Breast epithelium (tissue), 4 donors: ENCODE measurements around the gene KRTAP4-4. TPM values are rescaled to one million over a fixed set of nuclear protein-coding genes. Genes with fewer than 3 reads are reported as not detected.

ENCODE experiments used
- DNase-seq, 2 donors: peaks; one replicate each; pipeline ENCODE4 v3.0.0-alpha.2; 2019; ENCODE audit warnings: low spot score in 2 of 2
- H3K27ac ChIP-seq, 2 donors: fragments of 200-600 bp; sonication (generic) in 1 of 2; one replicate each; pipeline ENCODE4 v1.5.1; 2016 to 2019; ENCODE audit warnings: mild to moderate bottlenecking in 1 of 2
- H3K27me3 ChIP-seq, 2 donors: fragments of 200-600 bp; sonication (generic) in 1 of 2; one replicate each; pipeline versions ENCODE4 v1.5.1 to v1.6.0; 2017 to 2019; ENCODE audit warnings: control low read depth in 1 of 2, mild to moderate bottlenecking in 1 of 2
- H3K36me3 ChIP-seq: fragments of 200-600 bp; one replicate; pipeline ENCODE4 v1.5.1; 2019
- H3K4me1 ChIP-seq, 2 donors: fragments of 200-600 bp; sonication (generic); one replicate each; pipeline ENCODE4 v1.5.1; 2016 to 2019; ENCODE audit warnings: control low read depth in 1 of 2
- H3K4me3 ChIP-seq, 3 donors: fragments of 200-600 bp; sonication (generic); 1 replicate in 2 of 3; 2 replicates in 1 of 3; pipeline ENCODE4 v1.5.1; 2016 to 2019; ENCODE audit warnings: mild to moderate bottlenecking in 3 of 3, moderate library complexity in 2 of 3
- H3K9me3 ChIP-seq, 2 donors: fragments of 200-600 bp; sonication (generic) in 1 of 2; one replicate each; pipeline ENCODE4 v1.5.1; 2016 to 2019; ENCODE audit warnings: control low read depth in 1 of 2
- CTCF ChIP-seq, 3 donors: fragments of 450-650 bp; IDR thresholded peaks; one replicate each; pipeline ENCODE4 v1.5.1; 2016 to 2017; ENCODE audit warnings: antibody characterized with exemption in 3 of 3, mild to moderate bottlenecking in 3 of 3, moderate library complexity in 3 of 3
- POLR2A ChIP-seq: fragments of 450-650 bp; IDR thresholded peaks from one replicate; pipeline ENCODE4 v1.6.1; 2016; ENCODE audit warnings: antibody characterized with exemption, mild to moderate bottlenecking, moderate library complexity
- POLR2AphosphoS5 ChIP-seq, 3 donors: sonication (generic); formaldehyde crosslinking; IDR thresholded peaks; one replicate each; pipeline ENCODE4 v1.6.1; 2017; ENCODE audit warnings: antibody characterized with exemption in 3 of 3
- intact Hi-C: fragments of 100-400 bp; cut with DNase I; formaldehyde crosslinking; loops from one replicate; pipeline ENCODE4 v1.15.1; 2023; ENCODE audit warnings: low total_unique reads
- total RNA-seq, 3 donors: library from RNA; depleted of rRNA; stranded (reverse); fragments of >200 nt; gene quantifications; one replicate each; pipeline ENCODE4 v1.1.0, GENCODE V29; 2016

The KRTAP4-4 gene
- total RNA-seq, 3 donors from 2014 or later, result not detected

GRCh38 chr17:41133880-41134735 is 26.4 kb downstream of the KRTAP4-4 start:
- H3K27ac ChIP-seq, result no peak overlapping the region
- TF ChIP-seq POLR2AphosphoS5 (IDR thresholded peaks at IDR 0.05) (no peak), POLR2A (no peak), CTCF (IDR thresholded peaks at IDR 0.05) (no peak)
- no peak for DNase-seq
- H3K36me3 ChIP-seq, result no peaks in the 10 kb centered on the region
- H3K4me3 ChIP-seq, result no peak overlapping the region
- no peaks in the 10 kb centered on the region for H3K9me3 ChIP-seq
- no peaks in the 10 kb centered on the region for H3K27me3 ChIP-seq
- no peaks in the 10 kb centered on the region for H3K4me1 ChIP-seq
- intact Hi-C loops, result no loop called here

- H3K4me3 ChIP-seq, result no peak overlapping the region
Observed at GRCh38 chr17:41131979-41132378, 28.6 kb downstream of the KRTAP4-4 start.

GRCh38 chr17:41127371-41127770 is 33.2 kb downstream of the KRTAP4-4 start:
- H3K27me3 ChIP-seq, result no peaks in the 10 kb centered on the region
- intact Hi-C loops, result no loop called here
- TF ChIP-seq POLR2AphosphoS5 (IDR thresholded peaks at IDR 0.05) (no peak), CTCF (IDR thresholded peaks at IDR 0.05) (no peak), POLR2A (no peak)
- no peak for DNase-seq
- H3K4me3 ChIP-seq, result no peak overlapping the region
- H3K27ac ChIP-seq, result no peak overlapping the region
- no peaks in the 10 kb centered on the region for H3K4me1 ChIP-seq
- no peaks in the 10 kb centered on the region for H3K9me3 ChIP-seq
- no peaks in the 10 kb centered on the region for H3K36me3 ChIP-seq

More at GRCh38 chr17:41131979-41132378, 28.6 kb downstream of the KRTAP4-4 start:
- H3K36me3 ChIP-seq, result no peaks in the 10 kb centered on the region
- intact Hi-C loops, result no loop called here
- no peaks in the 10 kb centered on the region for H3K27me3 ChIP-seq
- TF ChIP-seq POLR2A (no peak), CTCF (IDR thresholded peaks at IDR 0.05) (no peak), POLR2AphosphoS5 (IDR thresholded peaks at IDR 0.05) (no peak)
- H3K27ac ChIP-seq, result peak overlapping the region in 1 of 2 donors; percentile 37
- no peak for DNase-seq
- no peaks in the 10 kb centered on the region for H3K4me1 ChIP-seq
- no peaks in the 10 kb centered on the region for H3K9me3 ChIP-seq

DNA sequence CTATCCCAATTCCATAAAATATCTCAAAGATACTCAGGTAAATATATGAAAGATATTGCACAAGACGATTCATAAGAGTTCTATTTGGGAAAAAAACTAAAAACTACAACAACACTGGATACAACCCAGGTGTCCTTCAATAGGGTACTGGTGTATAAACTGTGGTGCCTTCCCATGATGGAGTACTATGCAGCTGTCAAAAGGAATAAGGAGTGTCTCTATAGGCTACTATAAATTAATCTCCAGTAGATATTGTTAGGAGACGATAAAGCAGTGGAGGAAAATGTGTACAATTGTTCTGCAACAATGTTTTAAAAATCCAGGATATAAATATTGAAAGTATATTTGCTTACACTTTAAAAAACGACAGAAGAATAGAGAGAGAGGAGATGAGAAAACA is 34.1 kb downstream of the KRTAP4-4 start:
- no peak overlapping the region for H3K27ac ChIP-seq

More for the DNA sequence above, 34.1 kb downstream of the KRTAP4-4 start:
- Histone ChIP-seq H3K4me1 (no peaks in the 10 kb centered on the region), H3K9me3 (no peaks in the 10 kb centered on the region), H3K27me3 (no peaks in the 10 kb centered on the region), H3K4me3 (no peak overlapping the region), H3K36me3 (no peaks in the 10 kb centered on the region)
- no peak for TF ChIP-seq CTCF (IDR thresholded peaks at IDR 0.05)
- TF ChIP-seq POLR2A, result no peak
- TF ChIP-seq POLR2AphosphoS5 (IDR thresholded peaks at IDR 0.05), result no peak
- intact Hi-C loops, result no loop called here
- no peak for DNase-seq
